HG03521 (cell line): ENCODE data around the gene DNAJB5.

Experiments
- ATAC-seq: cut with Tn5 transposase; IDR thresholded peaks from one replicate; pipeline ENCODE4 v1.9.1; 2021; ENCODE audit warnings: mild to moderate bottlenecking, moderate library complexity; ENCODE audit not compliant: unreplicated experiment

DNAJB5 gene

DNA sequence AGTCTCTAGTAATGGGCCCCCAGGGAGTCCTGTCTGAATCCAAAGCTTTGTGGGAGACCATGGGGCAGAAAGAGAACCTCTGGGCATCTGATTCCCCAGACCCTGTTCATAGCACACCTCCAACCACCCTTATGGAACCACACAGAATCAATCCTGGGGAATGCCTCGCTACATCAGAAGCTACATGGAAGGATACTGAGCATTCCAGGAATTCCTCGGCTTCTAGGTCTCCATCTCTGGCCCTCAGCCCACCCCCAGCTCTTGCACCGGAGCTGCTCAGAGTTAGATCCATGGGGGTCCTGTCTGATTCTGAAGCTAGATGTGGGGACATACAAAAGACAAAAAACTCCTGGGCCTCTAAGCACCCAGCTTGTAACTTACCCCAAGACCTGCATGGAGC lies 54.5 kb downstream of the DNAJB5 start:
- ATAC-seq, result no peak
